Kidney tubule cell (primary cell): ENCODE results near the gene FOXF1.

Experiments
- DNase-seq: peaks from one replicate; pipeline ENCODE4 v3.0.0-alpha.2; 2018; ENCODE audit warnings: low spot score

FOXF1 gene

DNA sequence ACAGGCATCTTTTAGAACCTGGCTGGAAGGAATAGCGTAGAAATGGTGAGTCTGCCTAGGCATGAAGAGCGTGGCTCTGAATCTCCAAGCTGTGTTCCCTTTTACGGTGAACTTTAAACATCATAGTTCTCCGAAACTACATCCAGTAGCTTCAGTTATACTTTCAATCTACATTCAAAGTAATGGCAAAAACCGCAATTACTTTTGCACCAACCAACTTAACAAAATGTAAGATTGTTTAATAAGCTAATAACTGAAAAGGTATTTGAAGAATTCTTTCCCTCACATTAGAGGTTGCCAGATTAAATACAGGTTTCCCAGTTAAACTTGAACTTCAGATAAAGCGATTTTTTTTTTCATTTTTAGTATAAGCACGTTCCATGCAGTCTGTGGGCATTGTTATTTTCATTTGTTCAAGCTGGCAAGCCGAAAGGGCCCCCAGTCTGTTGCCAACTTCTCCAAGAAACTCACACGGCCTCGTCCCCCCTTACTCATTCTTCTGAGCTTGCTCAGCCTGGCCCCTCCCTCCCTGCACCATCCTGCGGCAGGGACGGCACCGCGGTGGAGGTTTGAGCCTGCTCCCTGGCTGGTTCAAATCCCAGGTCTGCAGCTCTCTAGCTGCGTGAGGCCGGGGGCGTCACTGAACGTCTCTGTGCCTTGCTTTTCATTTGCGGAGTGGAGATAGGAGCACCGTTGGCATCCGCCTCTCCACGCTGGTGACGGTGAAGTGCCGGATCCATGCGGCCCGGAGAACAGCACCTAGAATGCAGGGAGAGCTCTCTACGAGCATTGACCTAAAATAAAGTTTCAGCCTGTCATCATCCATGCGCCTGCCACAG, 48.2 kb downstream of the FOXF1 start:
- no peak for DNase-seq

GRCh38 chr16:86559802-86560305, 49.5 kb downstream of the FOXF1 start:
- DNase-seq: no peak

DNA sequence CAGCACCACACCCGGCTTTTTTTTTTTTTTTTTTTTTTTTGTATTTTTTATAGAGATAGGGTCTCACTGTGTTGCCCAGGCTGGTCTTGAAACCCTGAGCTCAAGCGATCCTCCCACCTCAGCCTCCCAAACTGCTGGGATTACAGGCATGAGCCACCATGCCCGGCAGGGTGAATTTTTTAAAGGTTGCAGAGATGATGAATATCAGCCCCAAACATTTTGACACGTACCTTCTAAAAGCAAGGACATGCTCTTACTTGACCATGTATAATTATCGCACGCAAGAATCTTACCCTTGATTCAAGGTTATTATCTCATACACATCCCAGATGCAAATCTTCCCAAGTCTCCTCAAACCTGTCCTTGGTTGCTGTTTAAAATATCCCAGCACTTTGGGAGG, 52.0 kb downstream of the FOXF1 start:
- no peak for DNase-seq

DNA sequence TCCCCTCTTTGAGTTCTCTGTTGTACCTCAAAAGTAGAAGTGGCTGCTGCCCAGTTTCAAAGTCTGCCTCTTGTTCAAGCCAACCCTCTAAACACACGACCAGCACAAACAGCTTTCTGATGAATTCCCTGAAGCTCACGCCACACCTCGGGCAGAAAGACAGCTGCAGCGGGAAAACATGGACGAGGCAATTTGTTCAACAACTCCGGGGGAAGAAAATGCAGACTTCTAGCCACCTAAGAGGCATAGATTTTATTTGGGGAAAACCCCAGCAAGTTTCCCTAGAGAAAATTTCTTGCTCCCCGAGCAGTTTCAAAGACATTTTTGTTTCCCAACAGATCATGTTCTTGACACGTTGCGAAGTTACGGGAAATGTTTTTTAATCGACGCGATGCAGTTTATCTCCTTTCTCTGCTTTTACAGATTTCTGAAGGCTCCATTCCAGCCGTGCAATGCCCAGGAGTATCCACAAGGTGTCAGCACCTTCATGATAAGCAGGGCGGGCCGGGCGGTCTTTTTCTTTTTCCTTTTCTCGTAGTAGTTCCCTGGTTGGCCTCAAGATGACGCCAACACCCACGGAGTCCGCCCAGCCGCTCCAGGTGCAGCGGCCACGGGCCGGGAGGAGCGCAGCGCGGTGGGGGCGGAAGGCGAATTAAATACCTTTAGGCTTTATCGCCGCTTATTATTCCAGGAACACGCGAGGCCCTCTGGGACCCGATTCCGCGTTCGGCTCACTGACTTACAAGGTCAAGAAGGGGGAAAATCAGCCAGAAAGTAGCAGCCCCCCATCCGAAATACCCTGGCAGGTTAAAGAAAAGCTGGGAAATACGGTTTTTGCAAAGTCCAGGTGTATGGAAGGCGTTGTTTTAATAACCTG, 53.4 kb downstream of the FOXF1 start:
- DNase-seq: peak; percentile 89
